ENCODE results near the gene CHI3L1.
A peak's percentile ranks its signal among the peaks of the same experiment; 100 is the strongest.

Gene CHI3L1

GRCh38 chr1:203180611-203181330, 5.7 kb downstream of the CHI3L1 start:
- DNase-seq: no peak

GRCh38 chr1:203179667-203180005, 6.9 kb downstream of the CHI3L1 start:
- no peak for DNase-seq

GRCh38 chr1:203178821-203179666, 7.5 kb downstream of the CHI3L1 start:
- no peak for DNase-seq

GRCh38 chr1:203178083-203178482, 8.4 kb downstream of the CHI3L1 start:
- DNase-seq: no peak

GRCh38 chr1:203177470-203178039, 8.9 kb downstream of the CHI3L1 start:
- no peak for DNase-seq

GRCh38 chr1:203177036-203177405, 9.5 kb downstream of the CHI3L1 start:
- no peak for DNase-seq

GRCh38 chr1:203176273-203177035, 10.1 kb downstream of the CHI3L1 start:
- DNase-seq: no peak

- DNase-seq: no peak
Measured at GRCh38 chr1:203175827-203176241, 10.7 kb downstream of the CHI3L1 start.

- no peak for DNase-seq
Measured at GRCh38 chr1:203175237-203175826, 11.2 kb downstream of the CHI3L1 start, which contains the start of gene MYBPH. Gene MYBPH (minus strand): TSS chr1:203175826. CDS start chr1:203175755, 71 bp downstream.

GRCh38 chr1:203174324-203174985, 12.0 kb downstream of the CHI3L1 start:
- no peak for DNase-seq

GRCh38 chr1:203173566-203173965, 12.9 kb downstream of the CHI3L1 start:
- DNase-seq: no peak

- DNase-seq: no peak
Measured at GRCh38 chr1:203173011-203173555, 13.4 kb downstream of the CHI3L1 start.

GRCh38 chr1:203172184-203173010, 14.1 kb downstream of the CHI3L1 start:
- peak; percentile 33 for DNase-seq

GRCh38 chr1:203171341-203172183, 14.9 kb downstream of the CHI3L1 start:
- no peak for DNase-seq

- no peak for DNase-seq
Measured at GRCh38 chr1:203170625-203171330, 15.7 kb downstream of the CHI3L1 start.

GRCh38 chr1:203169770-203170520, 16.6 kb downstream of the CHI3L1 start:
- DNase-seq: no peak

GRCh38 chr1:203168991-203169390, 17.5 kb downstream of the CHI3L1 start:
- no peak for DNase-seq

GRCh38 chr1:203168256-203168786, 18.2 kb downstream of the CHI3L1 start:
- no peak for DNase-seq
